Measurements from ENCODE around the gene RICTOR.
"Not testable (repeated sequence)": the region's sequence is repeated elsewhere in the genome, so short reads cannot be mapped to it uniquely, and the experiment has no call there.

Gene RICTOR

GRCh38 chr5:39005566-39006232 lies 68.5 kb downstream of the RICTOR start:
- DNase-seq: no peak

DNA sequence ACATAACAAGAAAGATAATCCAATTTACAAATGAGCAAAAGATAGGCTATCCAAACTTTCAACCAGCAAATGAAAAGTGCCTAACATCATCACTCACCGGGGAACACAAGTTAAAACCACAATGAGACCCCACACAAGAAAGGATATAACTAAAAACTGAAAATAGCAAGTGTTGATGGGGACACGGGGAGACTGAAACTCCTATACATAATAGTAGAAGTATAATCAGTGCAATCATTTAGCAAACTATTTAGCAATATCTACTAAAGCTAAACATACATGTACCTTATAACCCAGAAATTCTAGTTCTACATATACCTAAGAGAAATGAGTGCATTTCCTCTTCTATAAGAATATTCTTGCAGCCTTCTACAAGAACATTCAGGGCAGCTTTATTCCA lies 72.5 kb downstream of the RICTOR start:
- no peak for DNase-seq

DNA sequence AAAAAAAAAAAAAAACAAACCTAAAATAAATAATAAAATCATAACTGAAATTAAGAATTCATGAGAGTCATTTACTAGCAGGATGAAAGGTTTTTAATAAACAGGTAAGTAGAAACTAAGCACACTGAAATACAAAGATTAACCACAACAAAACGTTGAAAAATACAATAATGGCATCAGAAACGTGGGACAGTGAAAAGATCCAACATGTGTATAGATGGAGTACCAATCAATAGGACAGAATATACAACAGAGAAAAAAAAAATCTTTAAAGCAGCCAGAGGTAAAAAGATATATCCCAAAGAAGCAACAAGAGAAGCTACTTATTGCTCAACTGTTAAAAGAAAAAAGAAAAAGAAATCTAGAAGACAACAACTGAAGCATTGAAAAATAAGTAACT lies 75.2 kb downstream of the RICTOR start:
- no peak for DNase-seq

- DNase-seq: no peak
Observed at GRCh38 chr5:38997591-38997990, 76.6 kb downstream of the RICTOR start.

DNA sequence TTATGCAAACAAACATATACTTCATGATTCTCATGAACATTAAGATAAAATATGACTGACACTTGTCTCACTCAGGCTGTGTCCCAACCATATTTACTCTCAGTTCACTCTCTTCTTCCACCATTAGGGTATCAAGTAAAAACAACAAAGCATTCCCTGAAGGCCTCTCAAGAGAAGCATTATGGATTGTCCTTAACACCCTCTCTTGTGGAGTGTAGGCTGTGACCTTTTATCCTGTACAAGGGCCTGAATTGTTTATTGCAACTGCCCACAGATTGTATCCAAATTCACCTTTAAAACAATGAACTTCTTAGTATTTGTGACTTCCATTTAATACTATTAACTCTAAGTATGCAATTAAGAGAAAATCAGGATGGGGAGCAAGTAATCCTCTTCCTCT lies 78.1 kb downstream of the RICTOR start:
- no peak for DNase-seq

DNA sequence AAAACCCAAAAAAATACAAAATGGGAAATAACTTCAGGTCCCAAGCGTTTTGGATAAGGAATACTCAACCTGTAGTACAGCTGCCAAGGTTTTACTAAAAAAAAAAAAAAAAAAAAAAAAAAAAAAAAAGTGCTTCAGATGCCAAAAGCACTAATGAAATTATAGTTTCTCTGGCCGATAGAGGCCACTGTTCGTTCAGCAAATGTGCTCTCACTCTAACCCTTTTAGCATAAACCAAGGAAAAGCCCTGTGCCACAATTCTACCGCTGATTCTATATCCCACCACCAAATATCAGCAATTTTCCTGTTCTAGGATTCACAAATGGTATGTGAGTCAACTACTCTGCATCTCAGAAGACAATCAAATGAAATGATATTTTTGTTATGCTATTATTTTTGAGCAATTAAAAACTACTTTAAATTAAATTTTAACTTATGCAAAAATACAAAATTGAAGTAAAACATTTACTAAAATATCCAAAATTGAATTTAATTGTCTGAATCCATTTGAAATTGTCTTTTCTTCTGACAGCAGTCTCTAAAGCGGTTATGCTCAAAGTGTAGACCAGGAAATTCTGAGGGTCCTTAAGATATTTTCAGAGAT lies 79.8 kb downstream of the RICTOR start:
- no peak for DNase-seq

- DNase-seq: not testable (repeated sequence)
Observed at GRCh38 chr5:38989974-38990719, 84.1 kb downstream of the RICTOR start.

DNA sequence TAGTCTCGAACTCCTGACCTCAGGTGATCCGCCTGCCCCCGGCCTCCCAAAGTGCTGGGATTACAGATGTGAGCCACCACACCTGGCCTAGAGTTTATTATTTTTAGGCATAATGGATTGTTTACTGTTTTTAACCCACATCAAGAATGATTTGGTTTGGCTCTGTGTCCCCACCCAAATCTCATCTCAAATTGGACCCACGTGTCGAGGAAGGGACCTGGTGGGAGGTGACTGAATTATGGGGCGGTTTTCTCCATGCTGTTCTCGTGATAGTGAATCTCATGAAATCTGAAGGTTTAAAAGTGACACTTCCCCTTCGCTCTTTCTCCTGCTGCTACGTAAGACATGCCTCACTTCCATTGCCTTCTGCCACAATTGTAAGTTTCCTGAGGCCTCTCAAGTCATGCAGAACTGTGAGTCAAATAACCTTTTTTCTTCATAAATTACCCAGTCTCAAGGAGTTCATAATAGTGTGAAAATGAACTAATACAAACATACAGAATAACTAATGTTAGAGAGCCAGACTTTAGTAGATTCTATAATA lies 88.2 kb downstream of the RICTOR start:
- no peak for DNase-seq

GRCh38 chr5:38979535-38979934 lies 94.7 kb downstream of the RICTOR start:
- DNase-seq: no peak

DNA sequence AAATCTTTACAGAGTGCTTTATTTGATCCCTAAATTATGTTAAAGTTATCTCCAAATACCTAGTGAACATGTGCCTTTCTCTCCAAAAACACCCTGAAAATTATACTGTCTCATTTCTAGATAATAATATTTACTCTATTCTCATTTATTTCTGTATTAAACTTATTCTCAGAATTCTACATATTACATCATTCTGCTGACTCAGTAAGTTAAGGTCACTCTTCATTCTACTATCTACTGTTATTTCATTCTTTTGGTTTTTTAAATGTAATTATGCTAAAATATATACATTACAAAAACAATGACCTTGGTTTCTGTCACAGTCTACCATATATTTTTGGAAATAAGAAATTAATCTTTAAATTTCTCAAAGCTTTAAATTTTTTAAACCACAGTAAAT lies 96.2 kb downstream of the RICTOR start:
- no peak for DNase-seq

DNA sequence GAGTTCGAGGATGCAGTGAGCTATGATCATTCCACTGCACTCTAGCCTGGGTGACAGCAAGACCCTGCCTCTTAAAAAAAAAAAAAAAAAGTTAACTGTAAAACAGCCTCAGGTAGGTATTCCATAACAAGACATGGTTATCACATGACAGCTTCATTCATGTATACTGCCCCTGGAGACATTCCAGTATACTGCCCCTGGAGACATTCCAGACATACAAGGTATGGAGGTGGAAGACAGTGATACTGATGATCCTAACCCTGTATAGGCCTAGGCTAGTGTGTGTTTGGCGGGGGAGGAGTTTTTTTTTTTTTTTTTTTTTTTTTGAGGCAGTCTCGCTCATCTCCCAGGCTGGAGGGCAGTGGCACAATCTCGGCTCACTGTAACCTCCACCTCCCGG lies 105.5 kb downstream of the RICTOR start:
- no peak for DNase-seq

DNA sequence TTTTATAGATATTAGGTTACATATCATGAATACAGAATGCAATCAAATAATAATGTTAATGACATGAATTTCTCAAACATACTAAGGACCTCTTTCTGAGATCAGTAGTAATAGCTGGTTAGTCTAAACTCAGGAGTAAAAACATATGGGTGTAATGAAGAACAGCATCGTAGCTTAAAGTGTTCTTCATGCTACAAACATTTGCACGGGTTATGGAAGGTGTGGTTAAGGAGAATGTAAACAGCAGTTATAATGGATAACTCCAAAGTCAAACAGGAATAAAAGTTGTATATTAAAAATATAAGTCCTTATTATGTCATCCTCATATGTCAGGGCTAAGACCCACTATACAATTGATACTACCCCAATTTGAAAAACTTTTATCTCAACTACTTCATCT lies 112.5 kb downstream of the RICTOR start:
- no peak for DNase-seq

DNA sequence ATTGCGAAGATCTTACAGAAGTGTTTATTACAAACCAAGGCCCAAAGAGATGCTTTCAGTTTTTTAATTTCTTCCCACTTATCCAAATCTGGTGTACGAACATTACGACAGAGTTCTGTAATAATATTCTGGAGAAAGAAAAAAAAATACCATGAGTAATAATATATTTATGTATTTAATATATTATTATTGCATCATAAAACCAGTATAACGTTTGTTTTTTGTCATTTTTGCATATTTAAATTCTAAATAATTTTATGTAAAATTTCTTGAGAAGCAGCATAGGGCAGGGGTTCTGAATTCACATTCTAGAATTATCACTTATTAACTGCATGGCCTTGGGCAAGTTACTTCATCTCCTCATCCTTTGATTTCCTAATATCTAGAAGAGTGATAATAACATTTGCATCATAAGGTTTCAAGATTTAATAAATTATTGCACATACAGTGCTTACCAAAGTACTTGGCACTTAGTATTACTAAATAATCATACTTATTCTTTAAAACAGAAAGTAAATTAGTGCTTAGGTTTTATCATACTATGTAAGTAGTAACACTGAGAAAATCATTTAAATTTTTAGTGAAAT lies 120.7 kb downstream of the RICTOR start:
- no peak for DNase-seq

DNA sequence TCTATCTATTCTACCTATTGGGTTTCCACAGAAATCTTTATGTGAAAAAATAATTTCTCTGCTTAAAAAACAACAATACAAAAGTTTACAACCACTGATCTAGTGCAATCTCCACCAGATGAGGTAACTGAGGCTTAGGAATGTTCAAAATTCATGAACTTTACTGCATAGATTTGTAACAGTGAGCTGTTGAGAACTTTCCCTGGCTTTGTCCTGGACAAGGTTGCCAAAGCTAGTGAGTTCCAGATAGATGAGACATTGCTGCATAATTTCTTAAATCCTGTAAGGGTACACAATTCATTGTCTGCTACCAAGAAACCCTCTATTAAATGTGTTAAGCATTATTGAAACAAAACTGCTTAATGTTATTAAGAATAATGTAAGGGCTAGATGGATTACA lies 125.7 kb downstream of the RICTOR start:
- DNase-seq: no peak

DNA sequence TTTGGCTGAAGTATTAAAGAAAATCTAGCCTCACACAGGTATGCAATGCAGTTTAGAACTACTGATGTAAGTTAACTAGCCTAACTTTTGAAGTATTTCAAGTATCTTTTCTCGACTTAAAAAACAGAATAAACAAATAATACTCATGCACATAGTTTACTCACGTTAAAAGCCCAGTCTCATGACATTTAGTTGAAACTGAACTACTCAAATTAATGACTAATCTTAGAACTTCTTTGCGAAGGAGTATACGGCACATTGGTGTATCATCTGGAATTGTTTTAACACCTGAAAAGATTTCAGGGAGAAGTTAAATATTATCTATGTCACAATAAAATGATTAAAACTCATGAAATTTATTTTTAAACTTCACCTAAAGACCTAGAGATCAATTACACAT lies 129.9 kb downstream of the RICTOR start:
- DNase-seq: no peak

DNA sequence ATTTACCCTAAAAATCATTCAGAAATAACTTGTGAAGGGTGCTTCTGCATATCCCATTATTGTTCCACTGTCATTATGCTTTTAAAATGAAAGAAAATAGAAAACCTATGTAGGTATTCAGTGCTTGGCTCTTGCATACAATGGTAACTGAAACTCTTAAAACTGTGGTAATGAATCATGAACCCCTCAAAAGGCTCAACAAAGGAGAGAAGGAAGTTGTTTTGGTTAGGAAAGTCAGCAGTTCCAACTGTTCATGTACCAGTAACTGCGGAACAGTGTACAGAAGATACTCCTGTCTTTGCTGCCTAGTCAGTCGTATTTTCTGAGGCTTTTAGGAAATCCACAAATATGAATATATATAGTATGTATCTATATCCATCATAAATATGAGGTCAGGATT lies 132.3 kb downstream of the RICTOR start:
- no peak for DNase-seq

DNA sequence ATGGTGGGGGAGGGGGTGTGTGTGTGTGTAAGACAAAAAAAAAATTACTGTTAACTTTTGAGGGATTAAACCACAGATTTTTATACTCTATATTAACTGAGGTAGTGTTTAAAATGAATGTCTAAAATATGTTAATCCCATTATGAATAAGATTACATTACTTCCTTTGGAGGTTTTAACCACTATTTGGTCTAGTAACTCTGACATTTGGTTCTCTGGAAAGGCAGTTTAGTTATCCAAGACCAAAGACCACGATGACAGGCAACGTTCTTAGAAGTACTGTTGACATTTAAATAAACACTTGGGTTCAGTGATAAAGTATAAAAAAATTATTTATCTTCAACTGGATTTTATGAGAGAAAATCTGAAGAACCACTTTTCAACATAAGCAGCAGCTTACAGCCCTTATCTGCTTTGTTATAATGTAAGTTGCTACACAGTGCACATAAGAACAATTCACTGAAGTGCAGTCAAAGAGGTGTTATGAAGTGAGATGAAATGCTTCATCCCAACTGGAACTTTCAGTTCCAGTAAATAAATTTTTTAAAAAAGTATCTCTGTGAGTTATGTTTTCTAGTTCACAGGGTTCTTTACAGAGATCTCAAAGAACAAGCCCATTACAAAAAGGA lies 133.9 kb downstream of the RICTOR start:
- no peak for DNase-seq

GRCh38 chr5:38938973-38939372 lies 135.2 kb downstream of the RICTOR start:
- no peak for DNase-seq

DNA sequence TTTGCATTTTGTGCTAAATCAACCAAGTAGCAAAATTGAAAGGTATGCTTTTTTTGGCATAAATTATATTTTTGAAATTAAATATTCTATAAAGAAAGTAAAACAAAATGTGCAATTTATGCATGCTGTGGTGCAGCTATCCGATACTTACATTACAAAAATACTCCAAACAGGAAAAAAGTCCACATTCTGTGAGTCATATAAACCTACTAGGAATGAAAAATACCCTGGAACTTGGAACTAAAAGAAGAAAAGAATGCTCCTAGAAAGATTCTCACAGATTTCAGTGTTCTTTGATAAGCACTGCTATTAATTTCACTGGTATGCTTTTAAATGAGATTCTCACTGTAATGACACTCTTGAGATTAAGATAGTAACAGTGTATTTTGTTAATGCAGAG lies 135.8 kb downstream of the RICTOR start:
- no peak for DNase-seq

- DNase-seq: no peak
Observed at GRCh38 chr5:38936269-38936668, 137.9 kb downstream of the RICTOR start.

DNA sequence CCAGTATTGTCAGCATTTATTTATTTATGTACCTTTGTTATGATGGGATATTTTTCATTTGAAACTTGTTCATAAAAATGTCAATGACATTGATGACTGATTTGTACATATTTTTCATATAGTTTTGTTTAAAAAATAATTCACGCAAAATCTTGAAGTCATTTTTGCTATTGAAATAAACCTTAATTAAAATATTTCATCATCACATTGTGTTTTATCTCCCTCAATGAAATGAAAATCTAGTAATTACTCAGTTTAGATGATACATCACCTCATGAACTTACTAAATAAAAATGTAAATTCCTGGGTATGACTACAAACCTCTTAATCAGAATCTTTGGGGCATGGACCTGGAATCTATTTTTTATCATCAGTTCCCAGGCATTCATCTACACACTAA lies 138.8 kb downstream of the RICTOR start:
- no peak for DNase-seq

DNA sequence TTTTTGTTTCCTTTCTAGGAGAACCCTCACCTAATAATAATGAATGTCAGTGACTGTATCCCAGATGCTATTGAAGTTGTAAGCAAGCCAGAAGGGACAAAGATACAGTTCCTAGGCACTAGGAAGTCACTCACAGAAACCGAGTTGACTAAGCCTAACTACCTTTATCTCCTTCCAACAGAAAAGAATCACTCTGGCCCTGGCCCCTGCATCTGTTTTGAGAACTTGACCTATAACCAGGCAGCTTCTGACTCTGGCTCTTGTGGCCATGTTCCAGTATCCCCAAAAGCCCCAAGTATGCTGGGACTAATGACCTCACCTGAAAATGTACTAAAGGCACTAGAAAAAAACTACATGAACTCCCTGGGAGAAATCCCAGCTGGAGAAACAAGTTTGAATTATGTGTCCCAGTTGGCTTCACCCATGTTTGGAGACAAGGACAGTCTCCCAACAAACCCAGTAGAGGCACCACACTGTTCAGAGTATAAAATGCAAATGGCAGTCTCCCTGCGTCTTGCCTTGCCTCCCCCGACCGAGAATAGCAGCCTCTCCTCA lies 141.3 kb downstream of the RICTOR start:
- no peak for DNase-seq

DNA sequence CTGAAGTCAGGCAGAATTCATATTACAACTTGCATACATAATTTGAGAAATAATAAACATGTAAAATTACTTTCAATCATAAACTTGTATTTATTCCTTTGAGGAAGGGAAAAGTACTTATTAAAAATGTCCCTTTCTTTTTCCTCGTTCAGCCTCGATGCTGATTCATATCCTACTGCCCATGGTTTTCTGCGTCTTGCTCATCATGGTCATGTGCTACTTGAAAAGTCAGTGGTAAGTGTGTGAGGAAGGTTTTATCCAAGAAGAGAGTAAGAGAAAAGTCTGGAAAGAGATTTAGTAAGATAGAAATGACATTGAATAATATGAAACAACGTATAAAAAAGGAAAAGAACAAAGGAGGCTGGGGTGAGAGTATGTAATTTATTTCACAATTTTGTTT lies 142.5 kb downstream of the RICTOR start:
- DNase-seq: no peak

Measured in activated T-cell treated with anti-CD3 and anti-CD28 coated beads, Interleukin-2, amount 50 U/mL, for 1 hour (primary cell).